ENCODE results near the gene UGT2A2.
"Not testable (repeated sequence)": the region's sequence is repeated elsewhere in the genome, so short reads cannot be mapped to it uniquely, and the experiment has no call there.

UGT2A2 gene

GRCh38 chr4:69639542-69639941 is at the start of gene UGT2A2:
Gene UGT2A2 (minus strand): TSS chr4:69639642. CDS start chr4:69639640, 2 bp downstream.
- DNase-seq, result no peak

GRCh38 chr4:69684804-69685203 is 45.4 kb upstream of the UGT2A2 start:
- no peak for DNase-seq

- DNase-seq, result no peak
Measured at GRCh38 chr4:69668680-69669079, 29.2 kb upstream of the UGT2A2 start.

- DNase-seq, result not testable (repeated sequence)
Measured at GRCh38 chr4:69664009-69664408, 24.6 kb upstream of the UGT2A2 start.

- DNase-seq, result not testable (repeated sequence)
Measured at GRCh38 chr4:69661130-69661803, 21.8 kb upstream of the UGT2A2 start.

- DNase-seq, result no peak
Measured at GRCh38 chr4:69658133-69658532, 18.7 kb upstream of the UGT2A2 start.

GRCh38 chr4:69656653-69657158 is 17.3 kb upstream of the UGT2A2 start:
- DNase-seq, result no peak

- DNase-seq, result no peak
Measured at GRCh38 chr4:69653147-69653546, 13.7 kb upstream of the UGT2A2 start, which contains the start of gene UGT2A1. Gene UGT2A1 (minus strand): TSS chr4:69653247. CDS start chr4:69647644, 5,603 bp downstream.

GRCh38 chr4:69650872-69651271 is 11.4 kb upstream of the UGT2A2 start:
- no peak for DNase-seq

GRCh38 chr4:69649629-69650028 is 10.2 kb upstream of the UGT2A2 start:
- DNase-seq, result no peak

- DNase-seq, result no peak
Measured at GRCh38 chr4:69649207-69649606, 9.8 kb upstream of the UGT2A2 start.

- no peak for DNase-seq
Measured at GRCh38 chr4:69642961-69643360, 3.5 kb upstream of the UGT2A2 start.

- DNase-seq, result no peak
Measured at GRCh38 chr4:69640289-69640688, 847 bp upstream of the UGT2A2 start.

GRCh38 chr4:69617083-69617694 is 22.3 kb downstream of the UGT2A2 start:
- peak; percentile 34 for DNase-seq

GRCh38 chr4:69610484-69610883 is 29.0 kb downstream of the UGT2A2 start:
- no peak for DNase-seq

- DNase-seq, result no peak
Measured at GRCh38 chr4:69601065-69601464, 38.4 kb downstream of the UGT2A2 start.

- no peak for DNase-seq
Measured at GRCh38 chr4:69600013-69600412, 39.4 kb downstream of the UGT2A2 start.

- DNase-seq, result no peak
Measured at GRCh38 chr4:69594382-69594781, 45.1 kb downstream of the UGT2A2 start.

GRCh38 chr4:69591364-69591763 is 48.1 kb downstream of the UGT2A2 start:
- no peak for DNase-seq

- no peak for DNase-seq
Measured at GRCh38 chr4:69589884-69590283, 49.6 kb downstream of the UGT2A2 start.

- DNase-seq, result no peak
Measured at GRCh38 chr4:69584135-69584534, 55.3 kb downstream of the UGT2A2 start.

GRCh38 chr4:69583543-69583942 is 55.9 kb downstream of the UGT2A2 start:
- DNase-seq, result no peak

GRCh38 chr4:69577245-69577644 is 62.2 kb downstream of the UGT2A2 start:
- DNase-seq, result no peak

- no peak for DNase-seq
Measured at GRCh38 chr4:69576251-69576877, 63.1 kb downstream of the UGT2A2 start.

All from fibroblast of skin of right quadriceps (primary cell).